ENCODE data around the gene ERBB2.

GRCh38 chr17:39666231-39666600 is 33.6 kb upstream of the ERBB2 start:
- TF ChIP-seq CTCF (IDR thresholded peaks at IDR 0.05) = no peak
- no peak for TF ChIP-seq POLR2AphosphoS5 (IDR thresholded peaks at IDR 0.05)

Measured in suprapubic skin (tissue), 3 donors.